Osteoblast (primary cell): ENCODE measurements around the gene UBE2E1. TPM values are rescaled to one million over a fixed set of nuclear protein-coding genes. Genes with fewer than 3 reads are reported as not detected.

Source experiments
- DNase-seq: peaks from one replicate; pipeline ENCODE4 v3.0.0; 2011; ENCODE audit warnings: low spot score, mixed read lengths; ENCODE audit not compliant: insufficient read length; ENCODE audit errors: missing footprints
- H2AFZ ChIP-seq: 2 replicates; pipeline ENCODE4 v1.6.0; 2011; ENCODE audit warnings: mild to moderate bottlenecking, low read length
- H3K27ac ChIP-seq: 2 replicates; pipeline ENCODE4 v1.5.1; 2011; ENCODE audit warnings: mild to moderate bottlenecking, low read depth, low read length, moderate library complexity
- H3K27me3 ChIP-seq: 2 replicates; pipeline ENCODE4 v1.6.0; 2012; ENCODE audit warnings: mild to moderate bottlenecking, control low read depth, inconsistent platforms, low read length, moderate library complexity; ENCODE audit not compliant: insufficient read depth
- H3K36me3 ChIP-seq: 2 replicates; pipeline ENCODE4 v1.5.1; 2011; ENCODE audit warnings: mild to moderate bottlenecking, low read length, control low read depth, moderate library complexity; ENCODE audit not compliant: insufficient read depth
- H3K4me1 ChIP-seq: 2 replicates; pipeline ENCODE4 v1.5.1; 2011; ENCODE audit warnings: mild to moderate bottlenecking, low read length, control low read depth, moderate library complexity; ENCODE audit not compliant: insufficient read depth
- H3K4me2 ChIP-seq: 2 replicates; pipeline ENCODE4 v1.6.0; 2011; ENCODE audit warnings: mild to moderate bottlenecking, low read length; ENCODE audit not compliant: insufficient read depth
- H3K4me3 ChIP-seq: fragments of 200-600 bp; sonication (generic); 3 replicates; pipeline ENCODE4 v1.5.1; 2012; ENCODE audit warnings: mild to moderate bottlenecking, low read length, inconsistent platforms; ENCODE audit not compliant: insufficient read depth
- H3K79me2 ChIP-seq: 2 replicates; pipeline ENCODE4 v1.6.0; 2012; ENCODE audit warnings: mild to moderate bottlenecking, low read length, control low read depth, inconsistent platforms; ENCODE audit not compliant: insufficient read depth
- H3K9me3 ChIP-seq: 2 replicates; pipeline ENCODE4 v1.5.1; 2011; ENCODE audit warnings: low read depth, low read length, control low read depth
- H4K20me1 ChIP-seq: 2 replicates; pipeline ENCODE4 v1.6.0; 2012; ENCODE audit warnings: mild to moderate bottlenecking, low read length, control low read depth; ENCODE audit not compliant: insufficient read depth
- CTCF ChIP-seq: IDR thresholded peaks from 2 replicates; pipeline ENCODE4 v1.5.1; 2011; ENCODE audit warnings: mild to moderate bottlenecking, low read depth, low read length, moderate library complexity; ENCODE audit errors: extremely low read depth
- total RNA-seq: library from RNA; depleted of rRNA; stranded (reverse); fragments of >200 nt; gene quantifications from 2 replicates; pipeline ENCODE4 v1.2.3, GENCODE V29; 2012

Gene UBE2E1
- total RNA-seq, 1 donor = 98.1 TPM

GRCh38 chr3:23778446-23778845 lies 27.3 kb upstream of the UBE2E1 start:
- no peaks in the 10 kb centered on the region for H3K79me2 ChIP-seq
- no peaks in the 10 kb centered on the region for H3K9me3 ChIP-seq
- H2AFZ ChIP-seq = no peak overlapping the region
- no peaks in the 10 kb centered on the region for H4K20me1 ChIP-seq
- H3K4me2 ChIP-seq = no peak overlapping the region
- peaks cover 11% of the 10 kb centered on the region for H3K4me1 ChIP-seq
- H3K4me3 ChIP-seq = no peak overlapping the region
- H3K36me3 ChIP-seq = no peaks in the 10 kb centered on the region
- TF ChIP-seq CTCF = no peak
- DNase-seq = no peak
- no peak overlapping the region for H3K27ac ChIP-seq
- peaks cover 13% of the 10 kb centered on the region for H3K27me3 ChIP-seq

- Histone ChIP-seq H3K27me3 (peaks cover 20% of the 10 kb centered on the region), H3K79me2 (no peaks in the 10 kb centered on the region), H4K20me1 (no peaks in the 10 kb centered on the region), H3K9me3 (no peaks in the 10 kb centered on the region), H3K27ac (no peak overlapping the region), H3K4me1 (peaks cover 11% of the 10 kb centered on the region), H3K4me2 (no peak overlapping the region), H3K36me3 (no peaks in the 10 kb centered on the region), H3K4me3 (no peak overlapping the region), H2AFZ (no peak overlapping the region)
- no peak for TF ChIP-seq CTCF
- DNase-seq = no peak
These were observed 25.9 kb upstream of the UBE2E1 start for GRCh38 chr3:23779841-23780240.

GRCh38 chr3:23781051-23781450 lies 24.7 kb upstream of the UBE2E1 start:
- Histone ChIP-seq H3K27me3 (peaks cover 32% of the 10 kb centered on the region), H4K20me1 (no peaks in the 10 kb centered on the region), H3K9me3 (no peaks in the 10 kb centered on the region), H3K27ac (no peak overlapping the region), H3K36me3 (no peaks in the 10 kb centered on the region), H3K4me2 (no peak overlapping the region), H3K4me1 (peaks cover 10% of the 10 kb centered on the region), H3K4me3 (no peak overlapping the region), H3K79me2 (no peaks in the 10 kb centered on the region), H2AFZ (no peak overlapping the region)
- TF ChIP-seq CTCF = no peak
- no peak for DNase-seq

DNA sequence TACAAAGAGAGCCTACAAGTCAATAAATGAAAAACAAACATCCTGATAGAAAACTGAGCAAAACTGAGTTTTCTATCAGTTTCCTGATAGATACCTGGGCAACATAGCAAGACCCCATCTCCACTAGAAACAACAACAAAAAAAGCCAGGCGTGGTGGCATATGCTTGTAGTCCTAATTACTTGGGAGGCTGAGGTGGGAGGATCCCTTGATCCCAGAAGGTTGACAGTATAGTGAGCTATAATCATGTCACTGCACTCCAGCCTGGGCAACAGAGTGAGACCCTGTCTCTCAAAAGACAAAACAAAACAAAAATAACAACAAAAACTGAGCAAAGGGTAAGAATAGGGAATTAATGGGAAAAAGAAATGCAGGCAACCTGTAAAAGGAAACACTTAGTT lies 23.9 kb upstream of the UBE2E1 start:
- H3K27ac ChIP-seq = no peak overlapping the region
- no peaks in the 10 kb centered on the region for H3K36me3 ChIP-seq
- H2AFZ ChIP-seq = no peak overlapping the region
- H3K4me2 ChIP-seq = no peak overlapping the region
- peaks cover 4% of the 10 kb centered on the region for H3K4me1 ChIP-seq
- no peaks in the 10 kb centered on the region for H4K20me1 ChIP-seq
- no peak for TF ChIP-seq CTCF
- H3K4me3 ChIP-seq = no peak overlapping the region
- peaks cover 32% of the 10 kb centered on the region for H3K27me3 ChIP-seq
- H3K79me2 ChIP-seq = no peaks in the 10 kb centered on the region
- H3K9me3 ChIP-seq = no peaks in the 10 kb centered on the region
- no peak for DNase-seq
